GM12891 (cell line): ENCODE data around the gene CRADD.
"Not testable (repeated sequence)": the region's sequence is repeated elsewhere in the genome, so short reads cannot be mapped to it uniquely, and the experiment has no call there.

ENCODE experiments used
- DNase-seq: peaks from one replicate; pipeline ENCODE4 v3.0.0; 2011; ENCODE audit warnings: low spot score; ENCODE audit not compliant: insufficient read length
- FAIRE-seq: peaks from 2 replicates; lab custom pipeline; 2011; peaks lifted over from hg19 to GRCh38; lab: Jason Lieb, UNC
- PAX5 ChIP-seq: IDR thresholded peaks from 2 replicates; pipeline ENCODE4 v1.6.1; 2011; ENCODE audit warnings: low read length, moderate library complexity, mild to moderate bottlenecking; ENCODE audit not compliant: insufficient read depth, severe bottlenecking
- POLR2A ChIP-seq: IDR thresholded peaks from 2 replicates; pipeline ENCODE4 v1.6.1; 2011; ENCODE audit warnings: low read depth, low read length, control low read depth
- POLR2AphosphoS5 ChIP-seq: IDR thresholded peaks from 2 replicates; pipeline ENCODE4 v1.6.1; 2011; ENCODE audit warnings: low read depth, low read length, control low read depth
- POU2F2 ChIP-seq: IDR thresholded peaks from 2 replicates; pipeline ENCODE4 v1.6.1; 2011; ENCODE audit warnings: low read depth, mild to moderate bottlenecking, control low read depth, low read length, moderate library complexity
- SPI1 ChIP-seq: IDR thresholded peaks from 2 replicates; pipeline ENCODE4 v1.6.1; 2011; ENCODE audit warnings: low read depth, low read length, control low read depth
- TAF1 ChIP-seq: IDR thresholded peaks from 2 replicates; pipeline ENCODE4 v1.6.1; 2011; ENCODE audit warnings: low read depth, low read length, control low read depth

CRADD gene

GRCh38 chr12:93776581-93777018 lies 99.4 kb downstream of the CRADD start:
- TF ChIP-seq PAX5 (no peak), SPI1 (no peak), POLR2A (no peak), TAF1 (no peak), POU2F2 (no peak), POLR2AphosphoS5 (no peak)
- DNase-seq (no peak), FAIRE-seq (no peak)

- DNase-seq, result no peak
- TF ChIP-seq POLR2AphosphoS5, result no peak
- no peak for TF ChIP-seq PAX5
- TF ChIP-seq TAF1, result no peak
- no peak for TF ChIP-seq POU2F2
- TF ChIP-seq POLR2A, result no peak
- TF ChIP-seq SPI1, result no peak
- FAIRE-seq, result no peak
These were observed 100.1 kb downstream of the CRADD start for GRCh38 chr12:93777254-93777653.

GRCh38 chr12:93778306-93778705 lies 101.1 kb downstream of the CRADD start:
- TF ChIP-seq SPI1, result no peak
- TF ChIP-seq POU2F2, result no peak
- no peak for TF ChIP-seq POLR2AphosphoS5
- TF ChIP-seq PAX5, result no peak
- TF ChIP-seq POLR2A, result no peak
- no peak for TF ChIP-seq TAF1
- FAIRE-seq, result no peak
- DNase-seq, result no peak

GRCh38 chr12:93778766-93779165 lies 101.6 kb downstream of the CRADD start:
- TF ChIP-seq POLR2AphosphoS5 (no peak), POLR2A (no peak), POU2F2 (no peak), SPI1 (no peak), TAF1 (no peak), PAX5 (no peak)
- FAIRE-seq (no peak), DNase-seq (no peak)

- DNase-seq (no peak), FAIRE-seq (no peak)
- no peak for TF ChIP-seq POU2F2
- TF ChIP-seq PAX5, result no peak
- no peak for TF ChIP-seq POLR2A
- no peak for TF ChIP-seq SPI1
- TF ChIP-seq POLR2AphosphoS5, result no peak
- no peak for TF ChIP-seq TAF1
These were observed 103.0 kb downstream of the CRADD start for GRCh38 chr12:93780101-93780641.

- FAIRE-seq, DNase-seq: not testable (repeated sequence)
These were observed 103.7 kb downstream of the CRADD start for GRCh38 chr12:93780886-93781285.

GRCh38 chr12:93781961-93782360 lies 104.8 kb downstream of the CRADD start:
- FAIRE-seq, DNase-seq: not testable (repeated sequence)

GRCh38 chr12:93782853-93783252 lies 105.7 kb downstream of the CRADD start:
- TF ChIP-seq POU2F2 (no peak), SPI1 (no peak), TAF1 (no peak), PAX5 (no peak), POLR2AphosphoS5 (no peak), POLR2A (no peak)

GRCh38 chr12:93783832-93784231 lies 106.7 kb downstream of the CRADD start:
- DNase-seq (no peak), FAIRE-seq (no peak)
- TF ChIP-seq POLR2AphosphoS5, result no peak
- TF ChIP-seq TAF1, result no peak

More at GRCh38 chr12:93782853-93783252, 105.7 kb downstream of the CRADD start:
- no peak for DNase-seq
- no peak for FAIRE-seq

- DNase-seq, result no peak
- TF ChIP-seq POLR2A, result no peak
- TF ChIP-seq SPI1, result no peak
- no peak for TF ChIP-seq TAF1
- TF ChIP-seq POLR2AphosphoS5, result no peak
- TF ChIP-seq POU2F2, result no peak
- TF ChIP-seq PAX5, result no peak
- no peak for FAIRE-seq
These were observed 107.3 kb downstream of the CRADD start for GRCh38 chr12:93784339-93785086.
